ENCODE data around the gene ENAH.
"Not testable (repeated sequence)": the region's sequence is repeated elsewhere in the genome, so short reads cannot be mapped to it uniquely, and the experiment has no call there.

The ENAH gene

GRCh38 chr1:225670356-225670755 is 17.4 kb upstream of the ENAH start:
- Histone ChIP-seq H3K36me3 (ENCODE audit: control insufficient read depth, insufficient read depth, low read length) (no peaks in the 10 kb centered on the region), H3K27me3 (ENCODE audit: control insufficient read depth, insufficient read depth, low read length) (no peaks in the 10 kb centered on the region), H3K9me3 (ENCODE audit: control insufficient read depth, low read length) (no peaks in the 10 kb centered on the region), H3K9ac (ENCODE audit: low read length) (no peak overlapping the region), H3K4me1 (ENCODE audit: control insufficient read depth, insufficient read depth, low read length) (no peaks in the 10 kb centered on the region), H3K4me3 (ENCODE audit: low read length) (no peak overlapping the region)

GRCh38 chr1:225668222-225668621 is 15.3 kb upstream of the ENAH start:
- Histone ChIP-seq H3K4me3 (ENCODE audit: low read length) (no peak overlapping the region), H3K27me3 (ENCODE audit: control insufficient read depth, insufficient read depth, low read length) (no peaks in the 10 kb centered on the region), H3K4me1 (ENCODE audit: control insufficient read depth, insufficient read depth, low read length) (no peaks in the 10 kb centered on the region), H3K9ac (ENCODE audit: low read length) (no peak overlapping the region), H3K9me3 (ENCODE audit: control insufficient read depth, low read length) (no peaks in the 10 kb centered on the region), H3K36me3 (ENCODE audit: control insufficient read depth, insufficient read depth, low read length) (no peaks in the 10 kb centered on the region)

GRCh38 chr1:225667362-225667761 is 14.4 kb upstream of the ENAH start:
- H3K4me3 ChIP-seq (ENCODE audit: low read length): no peak overlapping the region
- H3K27me3 ChIP-seq (ENCODE audit: control insufficient read depth, insufficient read depth, low read length): no peaks in the 10 kb centered on the region
- no peaks in the 10 kb centered on the region for H3K4me1 ChIP-seq (ENCODE audit: control insufficient read depth, insufficient read depth, low read length)
- no peaks in the 10 kb centered on the region for H3K9me3 ChIP-seq (ENCODE audit: control insufficient read depth, low read length)
- no peak overlapping the region for H3K9ac ChIP-seq (ENCODE audit: low read length)
- no peaks in the 10 kb centered on the region for H3K36me3 ChIP-seq (ENCODE audit: control insufficient read depth, insufficient read depth, low read length)

GRCh38 chr1:225666495-225666894 is 13.6 kb upstream of the ENAH start:
- H3K9me3 ChIP-seq (ENCODE audit: control insufficient read depth, low read length): no peaks in the 10 kb centered on the region
- H3K36me3 ChIP-seq (ENCODE audit: control insufficient read depth, insufficient read depth, low read length): no peaks in the 10 kb centered on the region
- H3K9ac ChIP-seq (ENCODE audit: low read length): no peak overlapping the region
- no peaks in the 10 kb centered on the region for H3K27me3 ChIP-seq (ENCODE audit: control insufficient read depth, insufficient read depth, low read length)
- no peak overlapping the region for H3K4me3 ChIP-seq (ENCODE audit: low read length)
- H3K4me1 ChIP-seq (ENCODE audit: control insufficient read depth, insufficient read depth, low read length): no peaks in the 10 kb centered on the region

- Histone ChIP-seq H3K4me3 (ENCODE audit: low read length) (no peak overlapping the region), H3K9me3 (ENCODE audit: control insufficient read depth, low read length) (no peaks in the 10 kb centered on the region), H3K4me1 (ENCODE audit: control insufficient read depth, insufficient read depth, low read length) (no peaks in the 10 kb centered on the region), H3K9ac (ENCODE audit: low read length) (no peak overlapping the region), H3K27me3 (ENCODE audit: control insufficient read depth, insufficient read depth, low read length) (no peaks in the 10 kb centered on the region), H3K36me3 (ENCODE audit: control insufficient read depth, insufficient read depth, low read length) (no peaks in the 10 kb centered on the region)
These were observed 11.8 kb upstream of the ENAH start for GRCh38 chr1:225664762-225665161.

- Histone ChIP-seq H3K4me1 (ENCODE audit: control insufficient read depth, insufficient read depth, low read length) (no peaks in the 10 kb centered on the region), H3K36me3 (ENCODE audit: control insufficient read depth, insufficient read depth, low read length) (no peaks in the 10 kb centered on the region), H3K9me3 (ENCODE audit: control insufficient read depth, low read length) (no peaks in the 10 kb centered on the region), H3K9ac (ENCODE audit: low read length) (no peak overlapping the region), H3K4me3 (ENCODE audit: low read length) (no peak overlapping the region), H3K27me3 (ENCODE audit: control insufficient read depth, insufficient read depth, low read length) (no peaks in the 10 kb centered on the region)
These were observed 9.2 kb upstream of the ENAH start for GRCh38 chr1:225662155-225662554.

- Histone ChIP-seq H3K4me1 (ENCODE audit: control insufficient read depth, insufficient read depth, low read length) (no peaks in the 10 kb centered on the region), H3K9ac (ENCODE audit: low read length) (no peak overlapping the region), H3K36me3 (ENCODE audit: control insufficient read depth, insufficient read depth, low read length) (no peaks in the 10 kb centered on the region), H3K27me3 (ENCODE audit: control insufficient read depth, insufficient read depth, low read length) (no peaks in the 10 kb centered on the region), H3K9me3 (ENCODE audit: control insufficient read depth, low read length) (no peaks in the 10 kb centered on the region), H3K4me3 (ENCODE audit: low read length) (no peak overlapping the region)
These were observed 7.6 kb upstream of the ENAH start for GRCh38 chr1:225660544-225660946.

GRCh38 chr1:225658041-225658440 is 5.1 kb upstream of the ENAH start:
- Histone ChIP-seq H3K27me3 (ENCODE audit: control insufficient read depth, insufficient read depth, low read length) (no peaks in the 10 kb centered on the region), H3K36me3 (ENCODE audit: control insufficient read depth, insufficient read depth, low read length) (no peaks in the 10 kb centered on the region), H3K9me3 (ENCODE audit: control insufficient read depth, low read length) (no peaks in the 10 kb centered on the region), H3K4me1 (ENCODE audit: control insufficient read depth, insufficient read depth, low read length) (no peaks in the 10 kb centered on the region), H3K9ac (ENCODE audit: low read length) (no peak overlapping the region), H3K4me3 (ENCODE audit: low read length) (no peak overlapping the region)

- H3K4me3 ChIP-seq (ENCODE audit: low read length): no peak overlapping the region
- no peaks in the 10 kb centered on the region for H3K27me3 ChIP-seq (ENCODE audit: control insufficient read depth, insufficient read depth, low read length)
- no peaks in the 10 kb centered on the region for H3K9me3 ChIP-seq (ENCODE audit: control insufficient read depth, low read length)
- H3K36me3 ChIP-seq (ENCODE audit: control insufficient read depth, insufficient read depth, low read length): no peaks in the 10 kb centered on the region
- no peaks in the 10 kb centered on the region for H3K4me1 ChIP-seq (ENCODE audit: control insufficient read depth, insufficient read depth, low read length)
- H3K9ac ChIP-seq (ENCODE audit: low read length): no peak overlapping the region
These were observed 4.6 kb upstream of the ENAH start for GRCh38 chr1:225657462-225657989.

GRCh38 chr1:225656259-225656655 is 3.3 kb upstream of the ENAH start:
- H3K36me3 ChIP-seq (ENCODE audit: control insufficient read depth, insufficient read depth, low read length); H3K9me3 ChIP-seq (ENCODE audit: control insufficient read depth, low read length); H3K4me1 ChIP-seq (ENCODE audit: control insufficient read depth, insufficient read depth, low read length); H3K4me3 ChIP-seq (ENCODE audit: low read length); H3K9ac ChIP-seq (ENCODE audit: low read length); H3K27me3 ChIP-seq (ENCODE audit: control insufficient read depth, insufficient read depth, low read length): not testable (repeated sequence)

GRCh38 chr1:225655509-225656258 is 2.8 kb upstream of the ENAH start:
- no peaks in the 10 kb centered on the region for H3K4me1 ChIP-seq (ENCODE audit: control insufficient read depth, insufficient read depth, low read length)
- H3K9ac ChIP-seq (ENCODE audit: low read length): no peak overlapping the region

GRCh38 chr1:225654688-225655508 is 2.0 kb upstream of the ENAH start:
- Histone ChIP-seq H3K4me1 (ENCODE audit: control insufficient read depth, insufficient read depth, low read length) (no peaks in the 10 kb centered on the region), H3K9ac (ENCODE audit: low read length) (no peak overlapping the region), H3K4me3 (ENCODE audit: low read length) (no peak overlapping the region), H3K27me3 (ENCODE audit: control insufficient read depth, insufficient read depth, low read length) (no peaks in the 10 kb centered on the region), H3K9me3 (ENCODE audit: control insufficient read depth, low read length) (no peaks in the 10 kb centered on the region), H3K36me3 (ENCODE audit: control insufficient read depth, insufficient read depth, low read length) (no peaks in the 10 kb centered on the region)

More at GRCh38 chr1:225655509-225656258, 2.8 kb upstream of the ENAH start:
- Histone ChIP-seq H3K9me3 (ENCODE audit: control insufficient read depth, low read length) (no peaks in the 10 kb centered on the region), H3K36me3 (ENCODE audit: control insufficient read depth, insufficient read depth, low read length) (no peaks in the 10 kb centered on the region), H3K27me3 (ENCODE audit: control insufficient read depth, insufficient read depth, low read length) (no peaks in the 10 kb centered on the region), H3K4me3 (ENCODE audit: low read length) (no peak overlapping the region)
